Measurements from ENCODE around the gene NMNAT1.
"Not testable (repeated sequence)": the region's sequence is repeated elsewhere in the genome, so short reads cannot be mapped to it uniquely, and the experiment has no call there.

NMNAT1 gene

DNA sequence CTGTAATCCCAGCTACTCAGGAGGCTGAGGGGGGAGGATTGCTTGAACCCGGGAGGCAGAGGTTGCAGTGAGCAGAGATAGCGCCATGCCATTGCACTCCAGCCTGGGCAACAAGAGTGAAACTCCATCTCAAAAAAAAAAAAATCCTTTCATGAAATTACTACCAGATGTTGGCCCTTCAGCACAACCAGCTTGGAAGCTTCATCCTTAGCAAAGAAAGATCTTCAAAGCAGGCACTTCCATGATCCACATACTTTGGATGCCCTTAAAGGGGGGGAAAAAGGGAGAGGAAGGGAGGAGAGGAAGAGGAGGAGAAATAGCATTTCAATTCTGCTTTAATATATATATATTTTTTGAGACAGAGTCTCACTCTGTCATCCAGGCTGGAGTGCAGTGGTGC lies 77.4 kb downstream of the NMNAT1 start:
- DNase-seq = not testable (repeated sequence)

- DNase-seq = not testable (repeated sequence)
These were observed 78.7 kb downstream of the NMNAT1 start for GRCh38 chr1:10021992-10022391.

GRCh38 chr1:10022656-10023055 lies 79.4 kb downstream of the NMNAT1 start:
- DNase-seq = no peak

DNA sequence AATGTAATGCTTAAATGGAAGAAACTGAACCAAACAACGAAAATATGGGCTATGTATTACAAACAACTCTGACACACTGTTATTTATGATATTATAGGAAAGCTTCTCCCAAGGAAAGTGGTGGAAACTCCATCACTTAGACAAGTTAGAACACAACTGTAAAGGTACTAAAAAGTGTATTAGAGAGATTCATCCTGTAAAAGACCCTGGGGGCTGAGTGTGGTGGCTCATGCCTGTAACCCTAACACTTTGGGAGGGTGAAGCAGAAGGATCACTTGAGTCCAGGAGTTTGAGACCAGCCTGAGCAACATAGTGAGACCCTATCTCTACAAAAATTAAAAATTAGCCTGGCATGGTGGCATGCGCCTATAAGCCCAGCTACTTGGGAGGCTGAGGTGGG lies 82.1 kb downstream of the NMNAT1 start:
- no peak for DNase-seq

DNA sequence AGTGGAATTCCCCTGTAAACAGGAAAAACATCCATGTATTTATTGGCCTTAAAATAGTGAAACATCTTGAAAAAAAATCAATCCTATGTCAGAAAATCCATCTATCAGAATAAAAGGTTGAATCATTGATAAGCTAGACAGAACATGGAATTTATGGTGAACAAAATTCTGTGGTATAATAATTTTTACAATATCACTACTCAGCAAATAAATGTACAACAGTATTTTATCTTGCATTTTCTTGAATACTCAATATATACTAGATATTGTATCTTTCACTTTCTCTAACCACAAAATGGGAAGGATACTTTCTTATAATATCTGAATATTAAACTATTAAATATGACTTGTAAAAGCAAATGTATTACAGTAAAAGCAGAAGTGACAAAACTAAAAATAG lies 83.8 kb downstream of the NMNAT1 start:
- DNase-seq = no peak

- DNase-seq = not testable (repeated sequence)
These were observed 85.8 kb downstream of the NMNAT1 start for GRCh38 chr1:10028956-10029500.

DNA sequence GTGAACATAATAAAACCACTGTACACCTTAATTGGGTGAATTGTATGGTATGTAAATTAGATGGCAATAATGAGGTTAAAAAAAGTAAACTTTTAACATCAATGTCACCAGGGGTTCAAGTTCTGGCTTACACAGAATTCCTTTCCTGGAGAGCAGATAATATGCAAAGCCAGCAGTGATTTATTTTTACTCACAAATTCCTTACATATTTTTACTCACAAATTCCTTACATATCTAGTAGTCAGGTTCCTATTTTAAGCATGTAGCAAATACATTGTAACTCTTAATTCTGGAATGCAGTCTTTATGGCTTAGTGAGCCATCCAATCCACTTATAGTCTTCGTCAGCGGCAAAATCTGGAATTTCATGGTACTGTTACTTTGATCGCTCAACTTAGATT lies 88.2 kb downstream of the NMNAT1 start:
- no peak for DNase-seq

DNA sequence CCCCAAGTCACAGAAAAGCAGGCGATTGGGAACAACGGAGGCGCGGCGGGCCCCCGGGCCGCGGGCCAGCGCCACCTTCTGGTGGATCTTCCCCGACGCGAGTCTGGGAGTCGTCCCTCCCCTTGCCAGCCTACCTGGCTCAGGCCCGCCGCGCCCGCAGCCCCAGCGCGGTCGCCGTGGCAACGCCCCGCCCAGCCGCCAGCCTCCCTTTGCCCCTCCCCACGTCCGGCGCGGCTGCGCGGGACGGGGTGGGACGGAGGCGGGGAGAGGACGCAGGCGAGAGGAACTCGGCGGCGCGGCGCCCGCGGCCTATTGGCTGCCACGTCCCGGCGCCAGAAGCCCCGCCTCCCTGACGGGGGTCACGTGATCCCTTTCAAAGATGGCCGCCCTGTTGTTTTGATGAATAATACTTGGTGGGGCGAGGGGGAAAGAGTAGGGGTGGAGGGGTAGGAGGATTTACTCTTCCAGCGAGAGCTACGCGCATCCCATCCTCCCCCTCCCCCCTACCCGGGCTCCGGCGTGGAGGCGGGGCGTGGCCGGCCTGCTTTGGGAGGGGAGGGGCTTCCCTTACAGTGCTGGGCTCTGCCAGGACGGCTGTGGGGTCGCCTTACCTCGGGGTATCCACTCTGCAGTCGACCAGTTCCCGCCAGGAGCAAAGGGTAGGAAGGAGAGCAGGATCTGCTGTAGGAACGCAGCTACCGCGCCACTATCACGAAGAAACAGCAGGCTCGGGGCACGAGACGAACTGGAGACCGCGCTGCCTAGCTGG lies 89.5 kb downstream of the NMNAT1 start, which contains the start of gene UBE4B:
Gene UBE4B, plus strand, starts transcription at position 369 of the 769 bp plus-strand sequence. CDS start 713 bp downstream, outside the sequence.
- DNase-seq = peak; percentile 96

- peak; percentile 37 for DNase-seq
These were observed 90.1 kb downstream of the NMNAT1 start for GRCh38 chr1:10033359-10033845.
